ENCODE data around the gene S1PR1. TPM values are rescaled to one million over a fixed set of nuclear protein-coding genes. Genes with fewer than 3 reads are reported as not detected.

Gene S1PR1
- total RNA-seq, 5 donors from 2014 or later (not counting 1 experiment from before 2014, with no cell fraction given): 178 to 368 (median 354) TPM

DNA sequence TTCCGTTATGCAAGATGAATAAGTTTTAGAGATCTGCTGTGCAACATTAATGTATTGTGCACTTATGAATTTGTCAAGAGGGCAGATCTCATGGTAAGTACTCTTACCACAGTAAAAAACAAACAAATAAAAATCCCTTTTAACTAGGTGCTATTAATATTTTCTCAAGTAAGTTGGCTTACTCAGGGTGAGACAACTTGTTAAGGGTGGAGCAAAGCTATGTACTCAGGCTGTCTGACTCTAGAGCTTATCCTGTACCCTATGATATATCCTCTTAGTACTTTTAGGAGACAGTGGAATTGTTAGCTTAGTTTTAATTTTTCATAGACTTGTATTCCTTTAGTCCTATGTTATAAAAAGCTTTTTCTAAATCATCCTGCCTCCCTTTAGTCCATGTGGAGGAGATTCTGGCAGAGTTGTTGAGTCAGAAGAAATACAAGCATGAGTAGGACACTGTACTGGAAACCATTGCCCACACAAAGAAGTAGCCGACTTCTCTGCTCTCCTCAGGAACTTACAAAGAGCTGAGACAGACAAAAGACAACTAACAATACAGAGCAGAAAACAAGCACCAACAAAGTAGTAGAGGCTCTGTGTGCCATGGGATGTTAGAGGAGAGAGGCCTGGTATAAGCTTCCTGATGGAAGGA is 49.2 kb downstream of the S1PR1 start:
- no peak for DNase-seq
- peaks cover 76 to 80% of the 10 kb centered on the region in 2 experiments for H3K4me1 ChIP-seq (ENCODE audit: control insufficient read depth in 1 of 2, extremely low read depth in 1 of 2, insufficient read depth in 2 of 2, low read length in 2 of 2)

DNA sequence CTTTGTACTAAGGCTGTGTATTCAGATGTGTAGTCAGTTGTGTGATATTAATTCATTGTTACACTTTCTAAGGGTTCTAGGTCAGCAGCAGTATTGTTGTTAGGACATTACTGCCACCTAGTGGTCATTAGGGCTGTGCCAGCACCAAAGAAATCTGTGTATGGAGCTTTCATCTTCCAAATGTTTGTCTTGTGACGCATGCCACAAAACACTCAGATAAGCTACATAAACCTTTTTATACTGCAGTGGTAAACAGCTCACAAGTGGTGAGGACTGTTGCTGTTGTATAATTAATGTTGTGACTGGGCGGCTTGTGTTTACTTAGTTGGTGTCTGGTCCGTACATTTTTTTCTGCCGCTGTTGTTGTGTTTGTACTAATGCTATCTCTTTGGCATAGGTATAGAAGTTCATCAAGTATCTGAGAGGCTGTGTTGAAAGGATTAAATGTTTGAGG is 51.7 kb downstream of the S1PR1 start:
- Histone ChIP-seq H3K4me3 (ENCODE audit: control insufficient read depth in 1 of 2, extremely low read depth in 1 of 2, low read length in 1 of 2) (no peak overlapping the region), H3K4me1 (ENCODE audit: control insufficient read depth in 1 of 2, extremely low read depth in 1 of 2, insufficient read depth in 2 of 2, low read length in 2 of 2) (peaks cover 70 to 75% of the 10 kb centered on the region in 2 experiments), H3K27ac (ENCODE audit: low read length) (peak overlapping the region; percentile 35), H3K9me3 (no peaks in the 10 kb centered on the region), H3K36me3 (ENCODE audit: control insufficient read depth in 2 of 2, extremely low read depth in 1 of 2, insufficient read depth in 1 of 2, low read length in 1 of 2) (no peaks in the 10 kb centered on the region), H3K27me3 (replicated peaks in 1 of 2; ENCODE audit: control insufficient read depth in 2 of 2, extremely low read depth in 1 of 2, insufficient read depth in 2 of 2, low read length in 1 of 2) (no peaks in the 10 kb centered on the region)
- Mint-ChIP-seq H3K4me1 (peaks cover 76 to 89% (median 84%) of the 10 kb centered on the region in 3 donors), H3K27me3 (no peaks in the 10 kb centered on the region), H3K36me3 (no peaks in the 10 kb centered on the region), H3K9me3 (no peaks in the 10 kb centered on the region), H3K27ac (peak overlapping the region; percentile 79 to 85), H3K4me3 (peak overlapping the region in 2 of 3 donors; percentile 4 to 24)
- ChIA-PET POLR2A (interaction anchor here (0.5 to 1.3 kb wide), 11 partner anchors 9 to 364 kb away, joined by 3 to 8 read pairs (median 4); no protein-coding TSS in a partner anchor), CTCF (interaction anchor here (0.6 to 9.2 kb wide), 96 partner anchors 8 to 1016 kb away, joined by 3 to 111 read pairs (median 4); partner anchors contain the start of genes DPH5 (in 1 of the 2), EXTL2 (in 1 of the 2) and SLC30A7 (in 1 of the 2))
- DNase-seq (peak in 34 of 35 experiments; percentile 29 to 90 (median 62)), ATAC-seq (replicated peaks in 1 of 4) (peak; percentile 62 to 68 (median 64))
- 81% methylated on average over 3 of the region's 4 CpGs for WGBS (ENCODE audit: insufficient coverage)

More for the DNA sequence above, 49.2 kb downstream of the S1PR1 start:
- peak overlapping the region in 1 of 3 donors; percentile 76 for H3K4me3 Mint-ChIP-seq
- POLR2A ChIA-PET: interaction anchor here (0.6 to 0.7 kb wide), 2 partner anchors 33 to 362 kb away, joined by 5 to 10 read pairs; no protein-coding TSS in a partner anchor
- H3K27me3 Mint-ChIP-seq: no peaks in the 10 kb centered on the region
- peak overlapping the region; percentile 99 for H3K27ac Mint-ChIP-seq
- H3K36me3 ChIP-seq (ENCODE audit: control insufficient read depth in 2 of 2, extremely low read depth in 1 of 2, insufficient read depth in 1 of 2, low read length in 1 of 2): no peaks in the 10 kb centered on the region
- H3K4me1 Mint-ChIP-seq: peaks cover 85 to 93% (median 88%) of the 10 kb centered on the region in 3 donors
- no peaks in the 10 kb centered on the region for H3K27me3 ChIP-seq (replicated peaks in 1 of 2; ENCODE audit: control insufficient read depth in 2 of 2, extremely low read depth in 1 of 2, insufficient read depth in 2 of 2, low read length in 1 of 2)
- H3K9me3 ChIP-seq: no peaks in the 10 kb centered on the region
- no peaks in the 10 kb centered on the region for H3K9me3 Mint-ChIP-seq
- CTCF ChIA-PET: interaction anchor here (0.6 to 9.2 kb wide), 22 partner anchors 9 to 418 kb away, joined by 3 to 111 read pairs (median 4); partner anchors contain the start of gene SLC30A7 (in 1 of the 2)
- no peak for ATAC-seq (replicated peaks in 1 of 4)
- no peaks in the 10 kb centered on the region for H3K36me3 Mint-ChIP-seq
- H3K27ac ChIP-seq (ENCODE audit: low read length): peak overlapping the region; percentile 86
- H3K4me3 ChIP-seq (ENCODE audit: control insufficient read depth in 1 of 2, extremely low read depth in 1 of 2, low read length in 1 of 2): no peak overlapping the region
- WGBS (ENCODE audit: insufficient coverage): no CpG with 5 or more reads among the region's 2 CpGs

DNA sequence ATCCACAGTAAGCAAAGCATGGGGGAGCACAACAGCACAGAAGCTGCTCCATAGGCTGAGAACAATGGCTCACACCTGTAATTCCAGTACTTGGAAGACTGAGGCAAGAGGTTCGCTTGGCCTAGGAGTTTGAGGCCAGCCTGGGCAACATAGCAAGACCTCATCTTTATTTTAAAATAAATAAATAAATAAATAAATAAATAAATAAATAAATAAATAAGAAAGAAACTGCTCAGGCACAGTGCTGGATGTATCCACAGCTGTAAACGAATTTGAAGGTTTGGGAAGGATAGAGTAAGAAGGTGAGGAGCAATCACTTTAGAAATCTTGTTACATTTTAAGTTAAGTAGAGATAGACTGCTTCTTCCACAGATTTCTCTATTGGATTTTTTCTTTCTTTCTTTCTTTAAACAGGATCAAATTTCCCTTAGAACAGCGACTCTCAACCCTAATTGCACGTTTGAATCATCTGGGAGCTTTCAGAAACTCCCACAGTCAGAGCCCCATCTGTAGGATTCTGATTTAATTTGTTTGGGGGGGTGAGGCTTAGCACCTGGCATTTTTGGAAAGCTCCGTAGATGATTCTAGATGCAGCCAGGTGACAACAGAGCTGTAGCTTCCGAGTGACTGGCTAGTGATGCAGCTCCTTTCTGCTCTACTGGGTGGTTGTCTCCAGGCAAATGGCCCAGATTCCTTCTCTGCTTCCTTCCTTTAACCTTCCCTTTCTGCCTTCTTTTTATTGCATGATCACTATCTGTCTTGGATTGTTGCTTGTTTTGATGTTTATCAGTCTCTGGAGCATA is 53.5 kb downstream of the S1PR1 start:
- Histone ChIP-seq H3K4me1 (ENCODE audit: control insufficient read depth in 1 of 2, extremely low read depth in 1 of 2, insufficient read depth in 2 of 2, low read length in 2 of 2) (peaks cover 52 to 68% of the 10 kb centered on the region in 2 experiments), H3K36me3 (ENCODE audit: control insufficient read depth in 2 of 2, extremely low read depth in 1 of 2, insufficient read depth in 1 of 2, low read length in 1 of 2) (no peaks in the 10 kb centered on the region), H3K4me3 (ENCODE audit: control insufficient read depth in 1 of 2, extremely low read depth in 1 of 2, low read length in 1 of 2) (no peak overlapping the region), H3K27me3 (replicated peaks in 1 of 2; ENCODE audit: control insufficient read depth in 2 of 2, extremely low read depth in 1 of 2, insufficient read depth in 2 of 2, low read length in 1 of 2) (no peaks in the 10 kb centered on the region), H3K9me3 (no peaks in the 10 kb centered on the region), H3K27ac (ENCODE audit: low read length) (no peak overlapping the region)
- 94% methylated on average over 2 of the region's 6 CpGs for WGBS (ENCODE audit: insufficient coverage)
- Mint-ChIP-seq H3K36me3 (no peaks in the 10 kb centered on the region), H3K27me3 (no peaks in the 10 kb centered on the region), H3K9me3 (no peaks in the 10 kb centered on the region), H3K4me1 (peaks cover 70 to 83% (median 78%) of the 10 kb centered on the region in 3 donors), H3K27ac (peak overlapping the region; percentile 83 to 90), H3K4me3 (peak overlapping the region in 1 of 3 donors; percentile 43)
- CTCF ChIA-PET: interaction anchor here (0.5 to 9.2 kb wide), 24 partner anchors 10 to 1019 kb away, joined by 3 to 111 read pairs (median 4); no protein-coding TSS in a partner anchor
- ATAC-seq (replicated peaks in 1 of 4) (no peak), DNase-seq (no peak)
- POLR2A ChIA-PET: interaction anchor here (0.5 to 1.4 kb wide), 10 partner anchors 10 to 373 kb away, joined by 3 to 11 read pairs (median 3); no protein-coding TSS in a partner anchor

Other genes starting within 250 kb of the S1PR1 start
- 10 to 100 TPM; 42.7 to 65.6 (median 45.0) TPM for gene DPH5, start 211.2 kb upstream of the S1PR1 start, total RNA-seq

Measured in T-cell (primary cell).